ENCODE measurements around the gene ROR1. TPM values are rescaled to one million over a fixed set of nuclear protein-coding genes. Genes with fewer than 3 reads are reported as not detected.
"Not testable (repeated sequence)": the region's sequence is repeated elsewhere in the genome, so short reads cannot be mapped to it uniquely, and the experiment has no call there.

Gene ROR1
- total RNA-seq, 1 experiment from 2014 or later = 37.2 TPM

DNA sequence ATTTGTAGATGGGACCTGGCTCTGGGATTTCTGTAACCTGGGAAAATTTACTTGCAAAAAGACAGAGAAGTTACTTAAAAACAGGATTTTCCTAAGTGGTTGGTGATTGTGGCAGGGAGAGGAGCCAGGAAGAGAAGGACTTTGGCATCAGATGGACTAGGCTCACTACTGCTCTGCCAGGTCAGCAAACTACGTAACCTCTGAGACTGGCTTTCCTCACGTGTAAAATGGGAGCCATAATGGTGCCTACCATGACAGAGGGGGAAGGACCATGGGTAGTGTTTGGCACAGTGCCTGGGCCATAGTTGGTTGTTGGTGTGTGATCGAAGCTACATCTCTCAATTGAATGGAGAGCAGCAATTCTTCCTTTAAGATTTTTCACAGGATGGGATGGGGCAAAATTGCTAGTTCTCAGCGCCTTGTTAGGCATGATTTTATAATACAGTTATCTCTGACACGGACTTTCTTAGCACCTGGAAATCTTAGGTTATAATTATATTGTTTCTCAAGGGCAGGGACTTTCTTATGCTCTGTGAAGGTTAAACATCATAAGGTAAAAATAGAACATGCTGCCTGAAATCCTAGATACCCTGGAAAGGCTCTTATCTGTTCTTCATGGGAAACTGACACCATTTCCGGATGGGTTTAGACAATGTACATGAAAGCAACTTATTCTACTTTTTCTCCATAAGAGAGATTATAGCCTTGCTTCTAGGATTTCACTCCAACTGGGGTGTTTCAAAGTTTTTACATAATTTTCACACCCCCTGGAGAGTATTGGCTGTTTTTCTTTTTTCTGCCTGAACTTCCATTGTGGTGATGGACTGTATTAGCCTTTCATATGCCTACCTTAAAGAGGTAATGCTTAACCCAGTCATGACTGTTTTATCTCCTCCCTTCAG lies 10.9 kb downstream of the ROR1 start:
- intact Hi-C loops (cut with micrococcal nuclease; ENCODE audit: unreplicated experiment) = no loop called here
- H3K4me1 Mint-ChIP-seq (ENCODE audit: low read depth, unreplicated experiment) = peaks cover 13% of the 10 kb centered on the region
- H3K9me3 ChIP-seq = no peaks in the 10 kb centered on the region
- DNase-seq = no peak
- H3K4me1 ChIP-seq = no peaks in the 10 kb centered on the region
- ChIA-PET POLR2A (no interaction called here), CTCF (interaction anchor here (1.0 kb wide), 1 partner anchor 93 kb away, joined by 3 read pairs; no protein-coding TSS in a partner anchor)
- H3K4me3 Mint-ChIP-seq (ENCODE audit: unreplicated experiment) = no peak overlapping the region
- no TSS peak for BruUV-seq (replicated peaks)
- H3K27me3 Mint-ChIP-seq (ENCODE audit: insufficient read depth, unreplicated experiment) = no peaks in the 10 kb centered on the region
- H3K27me3 ChIP-seq (replicated peaks; ENCODE audit: control insufficient read depth, insufficient read depth, low read length) = no peaks in the 10 kb centered on the region
- H3K36me3 Mint-ChIP-seq (ENCODE audit: insufficient read depth, unreplicated experiment) = peaks cover 8% of the 10 kb centered on the region
- no peaks in the 10 kb centered on the region for H3K36me3 ChIP-seq (ENCODE audit: control insufficient read depth, insufficient read depth, low read length)
- no peak overlapping the region for H3K4me3 ChIP-seq (ENCODE audit: low read depth, low read length)
- TF ChIP-seq, protein P1, sequence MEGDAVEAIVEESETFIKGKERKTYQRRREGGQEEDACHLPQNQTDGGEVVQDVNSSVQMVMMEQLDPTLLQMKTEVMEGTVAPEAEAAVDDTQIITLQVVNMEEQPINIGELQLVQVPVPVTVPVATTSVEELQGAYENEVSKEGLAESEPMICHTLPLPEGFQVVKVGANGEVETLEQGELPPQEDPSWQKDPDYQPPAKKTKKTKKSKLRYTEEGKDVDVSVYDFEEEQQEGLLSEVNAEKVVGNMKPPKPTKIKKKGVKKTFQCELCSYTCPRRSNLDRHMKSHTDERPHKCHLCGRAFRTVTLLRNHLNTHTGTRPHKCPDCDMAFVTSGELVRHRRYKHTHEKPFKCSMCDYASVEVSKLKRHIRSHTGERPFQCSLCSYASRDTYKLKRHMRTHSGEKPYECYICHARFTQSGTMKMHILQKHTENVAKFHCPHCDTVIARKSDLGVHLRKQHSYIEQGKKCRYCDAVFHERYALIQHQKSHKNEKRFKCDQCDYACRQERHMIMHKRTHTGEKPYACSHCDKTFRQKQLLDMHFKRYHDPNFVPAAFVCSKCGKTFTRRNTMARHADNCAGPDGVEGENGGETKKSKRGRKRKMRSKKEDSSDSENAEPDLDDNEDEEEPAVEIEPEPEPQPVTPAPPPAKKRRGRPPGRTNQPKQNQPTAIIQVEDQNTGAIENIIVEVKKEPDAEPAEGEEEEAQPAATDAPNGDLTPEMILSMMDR (IDR thresholded peaks at IDR 0.05; ENCODE audit: insufficient read depth in 1 of 2, low read depth in 1 of 2, low read length in 1 of 2, severe bottlenecking in 1 of 2, unreplicated experiment in 1 of 2) = no peak
- H3K9me3 Mint-ChIP-seq (ENCODE audit: unreplicated experiment) = no peaks in the 10 kb centered on the region
- H3K27ac Mint-ChIP-seq (ENCODE audit: unreplicated experiment) = no peak overlapping the region

DNA sequence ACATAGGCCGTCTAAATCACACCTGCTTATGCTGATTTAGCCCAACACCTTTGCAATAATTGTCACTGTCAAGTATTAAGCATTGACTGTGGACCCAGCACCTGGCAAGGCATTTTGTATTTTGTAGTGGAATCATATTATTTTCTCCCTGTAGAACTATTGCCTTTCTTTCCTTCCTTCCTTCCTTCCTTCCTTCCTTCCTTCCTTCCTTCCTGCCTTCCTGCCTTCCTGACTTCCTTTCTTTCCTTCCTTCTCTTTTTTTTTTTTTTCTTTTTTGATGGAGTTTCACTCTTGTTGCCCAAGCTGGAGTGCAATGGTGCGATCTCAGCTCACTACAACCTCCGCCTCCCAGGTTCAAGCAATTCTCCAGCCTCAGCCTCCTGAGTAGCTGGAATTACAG lies 13.5 kb downstream of the ROR1 start:
- H3K27ac Mint-ChIP-seq (ENCODE audit: unreplicated experiment); H3K27me3 Mint-ChIP-seq (ENCODE audit: insufficient read depth, unreplicated experiment); H3K4me1 ChIP-seq; H3K4me3 ChIP-seq (ENCODE audit: low read depth, low read length); H3K36me3 ChIP-seq (ENCODE audit: control insufficient read depth, insufficient read depth, low read length); POLR2A ChIA-PET; H3K9me3 Mint-ChIP-seq (ENCODE audit: unreplicated experiment); DNase-seq; H3K9me3 ChIP-seq; H3K4me3 Mint-ChIP-seq (ENCODE audit: unreplicated experiment); CTCF ChIA-PET; H3K27me3 ChIP-seq (replicated peaks; ENCODE audit: control insufficient read depth, insufficient read depth, low read length); BruUV-seq (replicated peaks); intact Hi-C loops (cut with micrococcal nuclease; ENCODE audit: unreplicated experiment): not testable (repeated sequence)
- Mint-ChIP-seq H3K36me3 (ENCODE audit: insufficient read depth, unreplicated experiment) (peaks cover 17% of the 10 kb centered on the region), H3K4me1 (ENCODE audit: low read depth, unreplicated experiment) (peaks cover 26% of the 10 kb centered on the region)

DNA sequence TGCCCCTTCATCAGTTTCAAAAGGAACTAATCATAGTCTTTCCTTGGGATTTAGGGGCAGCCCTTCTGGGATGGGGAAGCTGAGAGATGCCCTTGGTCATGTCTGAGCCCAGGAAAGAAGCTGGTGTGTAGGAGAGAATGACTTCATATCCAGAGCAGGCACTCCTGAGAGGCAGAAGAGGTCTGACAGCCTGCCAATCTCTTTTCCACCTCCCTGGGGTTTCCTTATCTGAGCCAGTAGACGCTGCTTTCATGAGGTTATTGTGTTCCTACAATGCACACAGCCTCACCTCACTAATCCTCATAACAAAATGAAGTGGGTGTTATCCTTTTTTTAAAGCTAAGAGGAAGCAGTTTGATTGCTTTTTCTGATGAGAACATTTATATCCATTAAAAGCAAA lies 14.1 kb downstream of the ROR1 start:
- Histone ChIP-seq H3K36me3 (ENCODE audit: control insufficient read depth, insufficient read depth, low read length) (no peaks in the 10 kb centered on the region), H3K27me3 (replicated peaks; ENCODE audit: control insufficient read depth, insufficient read depth, low read length) (no peaks in the 10 kb centered on the region), H3K4me1 (no peaks in the 10 kb centered on the region), H3K4me3 (ENCODE audit: low read depth, low read length) (no peak overlapping the region), H3K9me3 (no peaks in the 10 kb centered on the region)
- H3K27me3 Mint-ChIP-seq (ENCODE audit: insufficient read depth, unreplicated experiment) = no peaks in the 10 kb centered on the region
- no TSS peak for BruUV-seq (replicated peaks)
- DNase-seq = no peak
- peaks cover 17% of the 10 kb centered on the region for H3K36me3 Mint-ChIP-seq (ENCODE audit: insufficient read depth, unreplicated experiment)
- TF ChIP-seq, protein P1 (IDR thresholded peaks at IDR 0.05; ENCODE audit: insufficient read depth in 1 of 2, low read depth in 1 of 2, low read length in 1 of 2, severe bottlenecking in 1 of 2, unreplicated experiment in 1 of 2) = no peak
- no peak overlapping the region for H3K4me3 Mint-ChIP-seq (ENCODE audit: unreplicated experiment)
- no peaks in the 10 kb centered on the region for H3K9me3 Mint-ChIP-seq (ENCODE audit: unreplicated experiment)
- H3K27ac Mint-ChIP-seq (ENCODE audit: unreplicated experiment) = no peak overlapping the region
- CTCF ChIA-PET = no interaction called here
- H3K4me1 Mint-ChIP-seq (ENCODE audit: low read depth, unreplicated experiment) = peaks cover 21% of the 10 kb centered on the region
- intact Hi-C loops (cut with micrococcal nuclease; ENCODE audit: unreplicated experiment) = no loop called here
- POLR2A ChIA-PET = no interaction called here

Measured in Caco-2 (cell line).